Stimulated activated naive B cell treated with anti-CD40 and anti-IgM and Interleukin-4, amounts not matched to agents 10 μg/mL and 1 μg/mL and 100 μg/mL, for 72 hours (primary cell): Measurements from ENCODE around the gene NT5DC3.

ENCODE experiments used
- ATAC-seq, 2 donors: fragments of 150-1000 bp; cut with Tn5 transposase; replicated peaks; 2 replicates each; pipeline ENCODE4 v1.10.0; 2021; ENCODE audit warnings: moderate library complexity in 1 of 2
- DNase-seq: peaks from one replicate; pipeline ENCODE4 v3.0.0; 2021
- H3K27ac Mint-ChIP-seq: one replicate; pipeline ENCODE4 v1.8.0; 2022; ENCODE audit warnings: mild to moderate bottlenecking, mixed read lengths
- H3K27me3 Mint-ChIP-seq, 2 donors: one replicate each; pipeline ENCODE4 v1.8.0; 2022; ENCODE audit warnings: mixed read lengths in 2 of 2
- H3K36me3 Mint-ChIP-seq, 2 donors: one replicate each; pipeline ENCODE4 v1.8.0; 2022; ENCODE audit warnings: mixed read lengths in 2 of 2, mild to moderate bottlenecking in 1 of 2
- H3K4me1 Mint-ChIP-seq, 2 donors: one replicate each; pipeline ENCODE4 v1.8.0; 2022; ENCODE audit warnings: mixed read lengths in 2 of 2, mild to moderate bottlenecking in 1 of 2
- H3K4me3 Mint-ChIP-seq, 2 donors: one replicate each; pipeline ENCODE4 v1.8.0; 2022; ENCODE audit warnings: mild to moderate bottlenecking in 2 of 2, mixed read lengths in 2 of 2, moderate library complexity in 1 of 2
- H3K9me3 Mint-ChIP-seq, 2 donors: one replicate each; pipeline ENCODE4 v1.8.0; 2022; ENCODE audit warnings: mixed read lengths in 2 of 2, mild to moderate bottlenecking in 1 of 2

Gene NT5DC3

GRCh38 chr12:103832048-103832997 is 8.7 kb downstream of the NT5DC3 start:
- H3K27me3 Mint-ChIP-seq: no peaks in the 10 kb centered on the region
- peaks cover 7 to 11% of the 10 kb centered on the region in 2 donors for H3K9me3 Mint-ChIP-seq
- peaks cover 17 to 30% of the 10 kb centered on the region in 2 donors for H3K36me3 Mint-ChIP-seq
- peaks cover 31 to 61% of the 10 kb centered on the region in 2 donors for H3K4me1 Mint-ChIP-seq
- peak overlapping the region; percentile 58 to 67 for H3K4me3 Mint-ChIP-seq
- ATAC-seq (peak; percentile 77 to 87), DNase-seq (no peak)
- H3K27ac Mint-ChIP-seq: peak overlapping the region; percentile 90

- H3K4me1 Mint-ChIP-seq: peaks cover 32 to 61% of the 10 kb centered on the region in 2 donors
- peak overlapping the region in 1 of 2 donors; percentile 6 for H3K4me3 Mint-ChIP-seq
- no peak overlapping the region for H3K27ac Mint-ChIP-seq
- peaks cover 7 to 11% of the 10 kb centered on the region in 2 donors for H3K9me3 Mint-ChIP-seq
- no peaks in the 10 kb centered on the region for H3K27me3 Mint-ChIP-seq
- ATAC-seq (no peak), DNase-seq (no peak)
- H3K36me3 Mint-ChIP-seq: peaks cover 14 to 19% of the 10 kb centered on the region in 2 donors
Observed at GRCh38 chr12:103830730-103831320, 10.2 kb downstream of the NT5DC3 start.

- Mint-ChIP-seq H3K4me1 (peaks cover 31 to 61% of the 10 kb centered on the region in 2 donors), H3K27me3 (no peaks in the 10 kb centered on the region), H3K36me3 (peaks cover 14 to 19% of the 10 kb centered on the region in 2 donors), H3K9me3 (peaks cover 7 to 11% of the 10 kb centered on the region in 2 donors), H3K27ac (no peak overlapping the region), H3K4me3 (no peak overlapping the region)
- ATAC-seq (no peak), DNase-seq (no peak)
Observed at GRCh38 chr12:103830025-103830725, 10.9 kb downstream of the NT5DC3 start.

GRCh38 chr12:103829092-103829491 is 11.9 kb downstream of the NT5DC3 start:
- no peak overlapping the region for H3K4me3 Mint-ChIP-seq
- peaks cover 7 to 11% of the 10 kb centered on the region in 2 donors for H3K9me3 Mint-ChIP-seq
- peaks cover 13 to 16% of the 10 kb centered on the region in 2 donors for H3K36me3 Mint-ChIP-seq
- no peak overlapping the region for H3K27ac Mint-ChIP-seq
- no peak for DNase-seq
- ATAC-seq: no peak
- no peaks in the 10 kb centered on the region for H3K27me3 Mint-ChIP-seq
- H3K4me1 Mint-ChIP-seq: peaks cover 25 to 57% of the 10 kb centered on the region in 2 donors

- DNase-seq: no peak
- Mint-ChIP-seq H3K27ac (no peak overlapping the region), H3K27me3 (no peaks in the 10 kb centered on the region), H3K4me3 (no peak overlapping the region), H3K4me1 (peaks cover 19 to 46% of the 10 kb centered on the region in 2 donors), H3K9me3 (peaks cover 7 to 11% of the 10 kb centered on the region in 2 donors), H3K36me3 (peaks cover 13 to 16% of the 10 kb centered on the region in 2 donors)
- no peak for ATAC-seq
Observed at GRCh38 chr12:103827911-103828391, 13.1 kb downstream of the NT5DC3 start.

- peaks cover 10 to 14% of the 10 kb centered on the region in 2 donors for H3K36me3 Mint-ChIP-seq
Observed at GRCh38 chr12:103824845-103825244, 16.2 kb downstream of the NT5DC3 start.

GRCh38 chr12:103824290-103824689 is 16.7 kb downstream of the NT5DC3 start:
- ATAC-seq: no peak
- Mint-ChIP-seq H3K36me3 (peaks cover 10 to 16% of the 10 kb centered on the region in 2 donors), H3K27me3 (no peaks in the 10 kb centered on the region), H3K9me3 (peaks cover 0 to 4% of the 10 kb centered on the region in 2 donors), H3K27ac (no peak overlapping the region), H3K4me3 (no peak overlapping the region), H3K4me1 (peaks cover 6 to 11% of the 10 kb centered on the region in 2 donors)
- no peak for DNase-seq

More at GRCh38 chr12:103824845-103825244, 16.2 kb downstream of the NT5DC3 start:
- peaks cover 0 to 4% of the 10 kb centered on the region in 2 donors for H3K9me3 Mint-ChIP-seq
- H3K4me3 Mint-ChIP-seq: no peak overlapping the region
- no peak overlapping the region for H3K27ac Mint-ChIP-seq
- H3K27me3 Mint-ChIP-seq: no peaks in the 10 kb centered on the region
- DNase-seq (no peak), ATAC-seq (no peak)
- H3K4me1 Mint-ChIP-seq: peaks cover 7 to 17% of the 10 kb centered on the region in 2 donors

- H3K9me3 Mint-ChIP-seq: peaks cover 0 to 4% of the 10 kb centered on the region in 2 donors
- H3K27ac Mint-ChIP-seq: no peak overlapping the region
- no peaks in the 10 kb centered on the region for H3K27me3 Mint-ChIP-seq
- no peak overlapping the region for H3K4me3 Mint-ChIP-seq
- DNase-seq: no peak
- peaks cover 10 to 16% of the 10 kb centered on the region in 2 donors for H3K36me3 Mint-ChIP-seq
- H3K4me1 Mint-ChIP-seq: peaks cover 9 to 11% of the 10 kb centered on the region in 2 donors
- no peak for ATAC-seq
Observed at GRCh38 chr12:103823871-103824270, 17.2 kb downstream of the NT5DC3 start.

GRCh38 chr12:103821773-103822172 is 19.3 kb downstream of the NT5DC3 start:
- no peak overlapping the region for H3K27ac Mint-ChIP-seq
- H3K27me3 Mint-ChIP-seq: no peaks in the 10 kb centered on the region
- H3K4me1 Mint-ChIP-seq: peaks cover 7 to 8% of the 10 kb centered on the region in 2 donors
- ATAC-seq (no peak), DNase-seq (no peak)
- H3K4me3 Mint-ChIP-seq: no peak overlapping the region
- peaks cover 10 to 16% of the 10 kb centered on the region in 2 donors for H3K36me3 Mint-ChIP-seq
- H3K9me3 Mint-ChIP-seq: peaks cover 0 to 4% of the 10 kb centered on the region in 2 donors

- Mint-ChIP-seq H3K36me3 (peaks cover 10 to 16% of the 10 kb centered on the region in 2 donors), H3K4me1 (peaks cover 5 to 8% of the 10 kb centered on the region in 2 donors), H3K27me3 (no peaks in the 10 kb centered on the region), H3K9me3 (peaks cover 0 to 4% of the 10 kb centered on the region in 2 donors), H3K27ac (no peak overlapping the region), H3K4me3 (no peak overlapping the region)
- DNase-seq (no peak), ATAC-seq (no peak)
Observed at GRCh38 chr12:103820881-103821489, 20.0 kb downstream of the NT5DC3 start.

- DNase-seq: no peak
- peaks cover 10 to 16% of the 10 kb centered on the region in 2 donors for H3K36me3 Mint-ChIP-seq
- H3K27me3 Mint-ChIP-seq: no peaks in the 10 kb centered on the region
- no peak overlapping the region for H3K4me3 Mint-ChIP-seq
- H3K4me1 Mint-ChIP-seq: peaks cover 5 to 8% of the 10 kb centered on the region in 2 donors
- peaks cover 0 to 4% of the 10 kb centered on the region in 2 donors for H3K9me3 Mint-ChIP-seq
- H3K27ac Mint-ChIP-seq: no peak overlapping the region
- ATAC-seq: no peak
Observed at GRCh38 chr12:103820361-103820760, 20.7 kb downstream of the NT5DC3 start.

- Mint-ChIP-seq H3K4me3 (no peak overlapping the region), H3K27me3 (no peaks in the 10 kb centered on the region), H3K4me1 (peaks cover 5 to 8% of the 10 kb centered on the region in 2 donors), H3K27ac (no peak overlapping the region), H3K36me3 (peaks cover 10 to 16% of the 10 kb centered on the region in 2 donors), H3K9me3 (peaks cover 0 to 4% of the 10 kb centered on the region in 2 donors)
- DNase-seq (no peak), ATAC-seq (no peak)
Observed at GRCh38 chr12:103819892-103820291, 21.1 kb downstream of the NT5DC3 start.

GRCh38 chr12:103819312-103819711 is 21.7 kb downstream of the NT5DC3 start:
- Mint-ChIP-seq H3K27me3 (no peaks in the 10 kb centered on the region), H3K4me3 (no peak overlapping the region), H3K36me3 (peaks cover 10 to 16% of the 10 kb centered on the region in 2 donors), H3K9me3 (peaks cover 0 to 4% of the 10 kb centered on the region in 2 donors), H3K4me1 (peaks cover 5 to 8% of the 10 kb centered on the region in 2 donors), H3K27ac (no peak overlapping the region)
- DNase-seq (no peak), ATAC-seq (no peak)
